ENCODE measurements around the gene ITGBL1.

Gene ITGBL1

GRCh38 chr13:101452519-101453485 lies at the start of gene ITGBL1:
TSS of gene ITGBL1 (plus strand) at chr13:101452675. CDS start at chr13:101452834, 159 bp downstream.
- no peak for DNase-seq

GRCh38 chr13:101406791-101407190 lies 45.7 kb upstream of the ITGBL1 start:
- DNase-seq, result no peak

- no peak for DNase-seq
Observed at GRCh38 chr13:101408154-101408553, 44.3 kb upstream of the ITGBL1 start.

GRCh38 chr13:101408992-101409656 lies 43.4 kb upstream of the ITGBL1 start:
- DNase-seq, result no peak

GRCh38 chr13:101412076-101412475 lies 40.4 kb upstream of the ITGBL1 start:
- no peak for DNase-seq

- no peak for DNase-seq
Observed at GRCh38 chr13:101415358-101416174, 36.9 kb upstream of the ITGBL1 start.

- DNase-seq, result no peak
Observed at GRCh38 chr13:101416181-101417042, 36.1 kb upstream of the ITGBL1 start, which contains the start of gene NALCN. TSS of gene NALCN (minus strand) at chr13:101416508. CDS start at chr13:101399126, 17,382 bp downstream.

- DNase-seq, result no peak
Observed at GRCh38 chr13:101417043-101417406, 35.5 kb upstream of the ITGBL1 start.

- DNase-seq, result no peak
Observed at GRCh38 chr13:101417501-101417900, 35.0 kb upstream of the ITGBL1 start.

GRCh38 chr13:101423872-101424271 lies 28.6 kb upstream of the ITGBL1 start:
- no peak for DNase-seq

- DNase-seq, result no peak
Observed at GRCh38 chr13:101424381-101425155, 27.9 kb upstream of the ITGBL1 start.

GRCh38 chr13:101425156-101425471 lies 27.4 kb upstream of the ITGBL1 start:
- DNase-seq, result no peak

GRCh38 chr13:101425623-101426022 lies 26.9 kb upstream of the ITGBL1 start:
- no peak for DNase-seq

GRCh38 chr13:101429733-101430132 lies 22.7 kb upstream of the ITGBL1 start:
- no peak for DNase-seq

GRCh38 chr13:101433895-101434294 lies 18.6 kb upstream of the ITGBL1 start:
- DNase-seq, result no peak

GRCh38 chr13:101434486-101434885 lies 18.0 kb upstream of the ITGBL1 start:
- DNase-seq, result no peak

GRCh38 chr13:101447852-101448251 lies 4.6 kb upstream of the ITGBL1 start:
- no peak for DNase-seq

GRCh38 chr13:101449790-101450748 lies 2.4 kb upstream of the ITGBL1 start:
- DNase-seq, result no peak

- DNase-seq, result no peak
Observed at GRCh38 chr13:101450749-101451130, 1.7 kb upstream of the ITGBL1 start.

- DNase-seq, result no peak
Observed at GRCh38 chr13:101451641-101452040, 834 bp upstream of the ITGBL1 start.
